HG02763 (cell line): ENCODE results near the gene BRMS1.
A peak's percentile ranks its signal among the peaks of the same experiment; 100 is the strongest.

Source experiments
- ATAC-seq: cut with Tn5 transposase; IDR thresholded peaks from one replicate; pipeline ENCODE4 v1.9.1; 2021; ENCODE audit warnings: mild to moderate bottlenecking, moderate library complexity; ENCODE audit not compliant: unreplicated experiment

The BRMS1 gene

GRCh38 chr11:66288671-66289547, 56.0 kb downstream of the BRMS1 start, which contains the start of gene YIF1A:
YIF1A (minus strand) TSS chr11:66289143; CDS start chr11:66288985, 158 bp downstream.
- ATAC-seq = peak; percentile 88

GRCh38 chr11:66287889-66288670, 56.8 kb downstream of the BRMS1 start:
- ATAC-seq = no peak
